KG1 (cell line): ENCODE measurements around the gene CORIN.

ENCODE experiments used
- DNase-seq: peaks from one replicate; lab custom pipeline; 2025; lab: John Stamatoyannopoulos, UW

CORIN gene

GRCh38 chr4:47686294-47686872, 151.5 kb downstream of the CORIN start:
- peak; percentile 24 for DNase-seq

DNA sequence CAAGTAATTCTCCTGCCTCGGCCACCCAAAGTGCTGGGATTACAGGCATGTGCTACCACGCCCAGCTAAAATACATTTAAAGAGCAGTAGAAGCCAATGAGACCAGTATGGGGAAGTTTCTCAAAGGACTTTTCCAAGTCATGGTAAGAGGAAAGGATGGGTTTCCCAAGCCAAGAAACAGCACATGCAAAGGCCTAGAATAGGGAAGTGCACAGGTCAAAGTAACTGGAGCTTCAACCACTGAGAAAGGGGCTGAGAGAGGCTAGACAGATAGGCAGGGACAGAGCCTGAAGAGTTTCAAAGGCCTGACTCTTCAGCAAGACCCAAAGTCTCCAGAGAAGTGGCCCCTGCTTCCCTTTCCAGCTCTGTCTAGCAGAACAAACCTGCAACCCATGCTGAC, 162.1 kb downstream of the CORIN start:
- DNase-seq, result no peak

DNA sequence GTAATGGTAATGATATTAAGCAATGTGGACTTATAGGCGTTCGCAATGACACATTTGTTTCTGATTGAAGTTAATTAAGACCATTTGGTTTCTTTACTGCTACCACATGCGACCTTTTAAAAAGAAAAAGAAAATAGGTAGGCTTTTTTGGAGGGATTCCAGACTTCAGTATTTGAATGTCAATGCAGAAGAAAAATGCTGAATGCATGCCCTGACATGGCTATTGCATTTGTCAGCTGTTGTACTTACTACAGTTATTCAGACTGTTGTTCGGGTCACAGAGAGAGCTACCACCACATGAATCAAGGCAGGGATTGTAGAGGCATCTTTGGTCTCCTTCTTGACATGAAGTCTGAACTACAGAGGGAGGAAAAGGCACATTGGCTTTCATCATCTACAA, 163.7 kb downstream of the CORIN start:
- DNase-seq, result no peak

- DNase-seq, result no peak
These were observed 165.2 kb downstream of the CORIN start for GRCh38 chr4:47672696-47673095.

GRCh38 chr4:47669946-47670345, 167.9 kb downstream of the CORIN start:
- no peak for DNase-seq

GRCh38 chr4:47668810-47669408, 169.0 kb downstream of the CORIN start:
- DNase-seq, result peak; percentile 5

- no peak for DNase-seq
These were observed 169.6 kb downstream of the CORIN start for GRCh38 chr4:47668256-47668655.

DNA sequence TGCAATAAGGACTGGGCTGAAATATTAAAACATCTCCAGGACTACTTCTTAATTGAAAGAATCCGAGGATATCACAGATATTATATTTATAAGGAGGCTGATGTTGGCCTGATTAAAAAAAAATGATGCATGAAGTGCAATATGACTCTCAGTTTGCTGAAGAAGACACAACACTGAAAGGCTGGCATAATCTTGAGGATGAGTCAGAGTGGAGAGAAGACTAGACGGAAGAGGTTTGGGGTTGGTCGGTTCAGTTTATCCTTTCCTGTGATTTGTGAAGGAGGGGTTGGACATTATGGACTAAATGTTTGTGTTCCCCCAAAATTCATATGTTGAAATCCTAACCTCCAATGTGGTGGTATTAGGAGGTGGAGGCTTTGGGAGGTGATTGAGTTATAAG, 170.3 kb downstream of the CORIN start:
- DNase-seq, result no peak

DNA sequence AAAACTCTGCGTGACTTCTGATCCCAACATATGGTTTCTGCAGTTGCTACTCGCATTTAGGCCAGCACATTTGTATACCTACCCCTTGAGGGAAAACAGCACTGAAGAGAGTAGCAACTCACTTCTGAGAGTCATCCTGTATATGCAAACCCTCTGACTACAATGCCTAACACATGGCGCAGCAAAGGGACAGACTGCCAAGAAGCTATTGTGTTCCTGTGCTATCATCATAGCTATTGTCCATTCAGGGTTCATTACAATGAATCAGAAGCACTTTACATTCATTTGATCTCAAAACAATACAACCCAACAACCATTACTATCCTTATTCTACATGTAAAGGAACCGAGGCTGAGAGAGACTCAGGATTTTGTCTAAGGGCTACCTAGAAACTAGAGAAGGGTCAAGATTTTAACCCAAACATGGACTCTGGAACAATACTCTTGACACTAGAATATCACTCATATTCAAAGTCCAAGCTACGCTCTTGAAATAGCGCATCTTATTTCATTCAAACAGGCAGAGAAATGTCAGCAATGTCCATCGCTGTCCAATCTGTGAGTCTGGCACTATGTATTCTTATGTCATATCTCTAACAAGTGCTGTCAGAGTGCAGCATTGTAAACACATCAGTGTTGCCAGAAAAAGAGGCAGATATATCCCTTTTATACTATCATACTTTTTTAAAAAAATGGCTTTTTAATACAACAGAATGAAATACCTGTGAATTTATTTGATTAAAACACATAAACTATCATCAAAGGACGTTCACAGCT, 173.6 kb downstream of the CORIN start:
- no peak for DNase-seq

DNA sequence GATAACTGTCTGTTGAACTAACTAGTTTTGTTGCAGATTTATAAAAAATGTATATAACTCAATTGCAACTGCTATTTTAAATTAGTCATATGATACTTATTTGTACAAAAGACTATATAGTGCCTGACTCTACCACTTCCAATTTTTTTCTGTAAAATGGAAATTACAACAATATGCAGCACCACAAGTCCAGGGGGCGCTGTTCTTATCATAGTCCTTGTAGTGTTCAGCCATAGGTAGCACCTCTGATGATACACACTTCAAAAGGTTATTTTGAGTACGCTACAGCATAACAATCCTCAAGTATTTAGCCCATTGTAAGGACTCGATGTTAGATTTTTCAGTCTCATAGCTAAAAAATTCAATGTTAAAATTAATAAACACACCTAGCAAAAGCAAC, 174.9 kb downstream of the CORIN start:
- no peak for DNase-seq

DNA sequence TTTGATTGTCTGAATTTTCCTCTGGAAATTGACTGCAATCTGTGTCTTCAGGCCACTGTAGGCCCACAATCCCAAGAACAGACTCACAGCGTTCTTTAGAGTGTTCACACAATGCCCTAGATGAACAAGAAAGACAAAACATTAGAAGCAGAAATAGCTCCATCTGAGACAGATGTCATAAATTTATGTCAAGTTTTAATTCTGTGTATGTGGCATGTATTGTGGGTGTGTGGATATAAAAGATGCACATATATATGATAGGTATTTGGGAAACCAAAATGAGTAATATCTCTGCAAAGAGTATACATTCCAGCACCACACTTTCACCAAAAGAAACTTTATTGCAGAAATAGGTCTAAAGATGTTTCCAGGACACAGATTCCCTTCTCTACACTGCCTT, 176.1 kb downstream of the CORIN start:
- DNase-seq, result no peak

GRCh38 chr4:47659342-47659741, 178.5 kb downstream of the CORIN start:
- no peak for DNase-seq

DNA sequence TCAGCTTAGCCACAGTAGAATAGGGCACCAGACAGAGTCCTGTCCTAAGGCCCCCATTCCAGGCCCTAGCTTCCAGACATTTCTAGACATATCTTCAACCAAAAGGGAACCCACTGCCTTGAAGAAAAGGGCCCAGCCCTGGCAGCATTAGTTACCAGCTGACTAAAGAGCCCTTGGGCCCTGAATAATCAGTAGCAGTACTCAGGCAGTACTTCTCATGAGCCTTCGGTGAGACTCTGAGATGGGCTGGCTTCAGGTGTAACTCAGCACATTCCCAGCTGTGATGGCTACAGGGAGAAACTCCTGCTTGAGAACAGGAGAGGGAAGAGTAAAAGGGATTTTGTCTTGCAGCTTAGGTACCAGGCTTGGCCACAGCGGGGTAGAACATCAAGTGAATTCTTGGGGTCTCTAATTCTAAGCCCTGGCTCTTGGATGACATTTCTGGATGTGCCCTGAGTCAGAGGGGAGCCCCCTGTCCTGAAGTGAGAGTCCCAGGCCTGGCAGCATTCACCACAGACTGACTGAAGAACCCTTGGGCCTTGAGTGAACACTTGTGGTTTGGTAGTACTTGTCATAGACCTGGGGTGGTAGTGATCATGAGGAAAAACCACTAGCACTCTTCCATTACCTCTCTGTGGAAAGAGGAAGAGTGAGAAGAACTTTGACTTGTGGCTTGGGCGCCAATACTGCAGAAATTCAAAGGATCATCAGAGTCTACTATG, 182.7 kb downstream of the CORIN start:
- no peak for DNase-seq

GRCh38 chr4:47652092-47652491, 185.8 kb downstream of the CORIN start:
- no peak for DNase-seq

- no peak for DNase-seq
These were observed 186.6 kb downstream of the CORIN start for GRCh38 chr4:47651231-47651630.

DNA sequence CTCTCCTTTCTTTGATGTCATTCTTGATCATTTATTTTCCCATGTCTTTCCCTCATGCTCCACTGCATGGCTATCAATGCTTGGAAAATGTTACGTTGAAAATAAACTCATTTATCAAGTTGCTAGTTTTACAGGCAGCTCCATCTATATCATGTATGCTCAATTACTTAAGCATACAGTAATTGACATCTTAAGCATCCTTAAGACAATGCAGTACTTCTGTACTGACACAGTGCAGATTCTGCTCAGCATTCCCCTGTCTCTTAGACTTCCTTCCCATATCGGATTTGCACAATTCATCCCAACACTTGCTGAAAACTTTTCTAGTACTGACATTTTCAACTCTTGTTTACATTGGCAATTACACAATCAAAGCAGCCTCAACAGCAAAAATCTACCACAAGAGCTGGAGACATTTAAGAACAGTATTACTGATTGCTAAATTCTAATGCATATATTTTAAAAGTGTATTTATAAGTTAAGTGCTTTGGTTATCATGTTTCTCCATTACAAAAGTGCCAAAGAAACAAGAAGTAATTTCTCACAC, 187.2 kb downstream of the CORIN start:
- no peak for DNase-seq

DNA sequence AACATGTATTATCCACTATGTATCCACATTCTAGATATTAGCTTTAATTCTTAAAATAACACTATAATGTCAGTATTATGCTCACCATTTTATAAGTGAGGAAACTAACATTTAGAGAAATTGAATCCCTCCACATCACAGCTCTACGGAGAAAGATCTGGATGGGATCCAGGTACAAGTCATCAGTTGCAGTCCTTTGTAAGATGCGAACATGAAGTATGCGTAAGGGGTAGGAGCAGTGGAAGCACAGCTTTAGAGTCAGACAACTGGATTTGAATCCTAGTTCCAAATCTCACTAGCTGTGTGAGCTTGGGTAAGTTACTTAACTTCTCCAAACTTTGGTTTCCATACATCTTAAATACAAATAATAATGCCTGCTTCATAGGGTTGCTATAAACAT, 190.3 kb downstream of the CORIN start:
- no peak for DNase-seq

DNA sequence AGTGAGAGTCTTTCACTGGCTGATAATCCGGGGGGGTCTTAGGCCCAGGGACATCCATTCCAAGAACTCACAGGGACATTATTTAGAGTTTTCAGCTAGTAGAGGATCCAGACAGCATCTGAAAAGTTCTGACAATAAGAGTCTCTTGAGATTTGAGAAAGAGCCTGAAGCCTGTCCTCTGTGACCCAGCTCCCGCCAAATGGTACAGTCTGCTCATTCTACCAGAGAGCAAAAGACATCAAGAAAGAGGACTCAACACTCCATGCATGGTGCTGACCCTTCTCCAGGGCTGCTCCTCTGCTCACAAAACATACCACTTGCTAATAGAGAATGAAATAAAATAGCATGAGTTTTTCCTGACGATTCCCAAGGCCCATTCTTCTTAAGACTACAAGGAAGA, 190.8 kb downstream of the CORIN start:
- DNase-seq, result no peak

DNA sequence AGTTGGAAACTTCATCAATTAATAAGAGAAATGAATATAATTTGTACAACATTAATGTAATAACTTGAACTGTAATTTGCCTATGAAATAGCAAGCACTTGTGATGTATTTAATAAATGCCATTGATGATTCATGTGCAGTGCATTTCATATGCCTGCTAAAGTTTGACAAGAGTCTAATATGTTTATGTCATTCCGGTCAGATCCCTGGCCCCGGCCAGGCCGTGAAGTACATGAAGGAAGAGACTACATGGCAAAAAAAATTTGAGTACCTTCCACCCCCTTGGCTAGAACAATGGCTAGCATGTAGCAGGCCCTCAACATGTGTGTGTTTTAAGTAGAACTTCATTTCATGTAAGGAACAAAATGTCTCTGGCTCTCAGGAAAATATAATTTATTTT, 191.5 kb downstream of the CORIN start:
- DNase-seq, result no peak

GRCh38 chr4:47643845-47644244, 194.0 kb downstream of the CORIN start:
- DNase-seq, result no peak

DNA sequence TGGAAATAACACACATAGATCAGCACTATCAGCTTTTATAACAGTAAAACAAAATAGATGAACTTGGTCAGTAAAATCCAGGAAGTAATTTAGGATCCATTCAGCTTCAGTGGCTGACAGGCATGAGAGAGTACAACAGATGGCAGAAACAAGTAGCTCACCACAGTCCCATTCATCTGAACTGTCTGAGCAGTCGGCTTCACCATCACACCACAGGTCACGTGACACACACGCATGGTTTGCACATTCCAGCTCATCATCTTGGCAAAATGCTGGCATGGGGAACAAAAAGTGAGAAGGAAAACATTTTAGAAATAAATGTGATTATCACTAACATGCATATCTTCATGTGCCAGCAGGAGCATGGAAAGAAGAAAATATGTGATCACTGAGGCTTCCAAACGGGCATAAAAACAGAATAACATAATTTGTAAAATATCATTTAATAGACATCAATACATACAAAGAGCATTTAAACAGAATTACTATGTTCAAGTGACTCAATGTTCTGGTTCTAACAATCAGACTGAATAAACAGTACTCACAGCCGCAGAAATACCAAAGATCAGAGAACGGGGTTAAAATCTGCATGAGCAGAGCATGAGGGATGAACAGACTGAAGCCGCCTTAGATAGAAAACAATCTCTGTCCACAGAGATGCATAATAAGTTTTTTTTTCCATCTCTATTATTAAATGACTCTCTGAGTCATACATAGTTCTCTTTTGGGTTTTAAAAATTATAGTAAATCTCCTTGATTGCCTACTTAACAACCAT, 194.7 kb downstream of the CORIN start:
- DNase-seq, result no peak
